Osteoblast (primary cell): ENCODE results near the gene REM2. TPM values are rescaled to one million over a fixed set of nuclear protein-coding genes. Genes with fewer than 3 reads are reported as not detected.

ENCODE experiments used
- DNase-seq: peaks from one replicate; pipeline ENCODE4 v3.0.0; 2011; ENCODE audit warnings: low spot score, mixed read lengths; ENCODE audit not compliant: insufficient read length; ENCODE audit errors: missing footprints
- H2AFZ ChIP-seq: 2 replicates; pipeline ENCODE4 v1.6.0; 2011; ENCODE audit warnings: mild to moderate bottlenecking, low read length
- H3K27ac ChIP-seq: 2 replicates; pipeline ENCODE4 v1.5.1; 2011; ENCODE audit warnings: mild to moderate bottlenecking, low read depth, low read length, moderate library complexity
- H3K27me3 ChIP-seq: 2 replicates; pipeline ENCODE4 v1.6.0; 2012; ENCODE audit warnings: mild to moderate bottlenecking, control low read depth, inconsistent platforms, low read length, moderate library complexity; ENCODE audit not compliant: insufficient read depth
- H3K36me3 ChIP-seq: 2 replicates; pipeline ENCODE4 v1.5.1; 2011; ENCODE audit warnings: mild to moderate bottlenecking, low read length, control low read depth, moderate library complexity; ENCODE audit not compliant: insufficient read depth
- H3K4me1 ChIP-seq: 2 replicates; pipeline ENCODE4 v1.5.1; 2011; ENCODE audit warnings: mild to moderate bottlenecking, low read length, control low read depth, moderate library complexity; ENCODE audit not compliant: insufficient read depth
- H3K4me2 ChIP-seq: 2 replicates; pipeline ENCODE4 v1.6.0; 2011; ENCODE audit warnings: mild to moderate bottlenecking, low read length; ENCODE audit not compliant: insufficient read depth
- H3K4me3 ChIP-seq: fragments of 200-600 bp; sonication (generic); 3 replicates; pipeline ENCODE4 v1.5.1; 2012; ENCODE audit warnings: mild to moderate bottlenecking, low read length, inconsistent platforms; ENCODE audit not compliant: insufficient read depth
- H3K79me2 ChIP-seq: 2 replicates; pipeline ENCODE4 v1.6.0; 2012; ENCODE audit warnings: mild to moderate bottlenecking, low read length, control low read depth, inconsistent platforms; ENCODE audit not compliant: insufficient read depth
- H3K9me3 ChIP-seq: 2 replicates; pipeline ENCODE4 v1.5.1; 2011; ENCODE audit warnings: low read depth, low read length, control low read depth
- H4K20me1 ChIP-seq: 2 replicates; pipeline ENCODE4 v1.6.0; 2012; ENCODE audit warnings: mild to moderate bottlenecking, low read length, control low read depth; ENCODE audit not compliant: insufficient read depth
- total RNA-seq: library from RNA; depleted of rRNA; stranded (reverse); fragments of >200 nt; gene quantifications from 2 replicates; pipeline ENCODE4 v1.2.3, GENCODE V29; 2012
- TF ChIP-seq, protein P1 (sequence below): IDR thresholded peaks from 2 replicates; pipeline ENCODE4 v1.5.1; 2011; ENCODE audit warnings: mild to moderate bottlenecking, low read depth, low read length, moderate library complexity; ENCODE audit errors: extremely low read depth

REM2 gene
- total RNA-seq, 1 donor = 0.36 TPM

- peaks cover 2% of the 10 kb centered on the region for H3K9me3 ChIP-seq
Observed at GRCh38 chr14:22864979-22865378, 18.0 kb upstream of the REM2 start.

GRCh38 chr14:22865424-22866405 lies 17.3 kb upstream of the REM2 start:
- DNase-seq = peak; percentile 47
- Histone ChIP-seq H3K4me2 (no peak overlapping the region), H3K4me3 (no peak overlapping the region), H3K4me1 (peaks cover 4% of the 10 kb centered on the region), H2AFZ (no peak overlapping the region), H3K79me2 (no peaks in the 10 kb centered on the region), H4K20me1 (no peaks in the 10 kb centered on the region), H3K36me3 (no peaks in the 10 kb centered on the region), H3K27ac (no peak overlapping the region), H3K27me3 (no peaks in the 10 kb centered on the region), H3K9me3 (peaks cover 2% of the 10 kb centered on the region)
- TF ChIP-seq, protein P1, sequence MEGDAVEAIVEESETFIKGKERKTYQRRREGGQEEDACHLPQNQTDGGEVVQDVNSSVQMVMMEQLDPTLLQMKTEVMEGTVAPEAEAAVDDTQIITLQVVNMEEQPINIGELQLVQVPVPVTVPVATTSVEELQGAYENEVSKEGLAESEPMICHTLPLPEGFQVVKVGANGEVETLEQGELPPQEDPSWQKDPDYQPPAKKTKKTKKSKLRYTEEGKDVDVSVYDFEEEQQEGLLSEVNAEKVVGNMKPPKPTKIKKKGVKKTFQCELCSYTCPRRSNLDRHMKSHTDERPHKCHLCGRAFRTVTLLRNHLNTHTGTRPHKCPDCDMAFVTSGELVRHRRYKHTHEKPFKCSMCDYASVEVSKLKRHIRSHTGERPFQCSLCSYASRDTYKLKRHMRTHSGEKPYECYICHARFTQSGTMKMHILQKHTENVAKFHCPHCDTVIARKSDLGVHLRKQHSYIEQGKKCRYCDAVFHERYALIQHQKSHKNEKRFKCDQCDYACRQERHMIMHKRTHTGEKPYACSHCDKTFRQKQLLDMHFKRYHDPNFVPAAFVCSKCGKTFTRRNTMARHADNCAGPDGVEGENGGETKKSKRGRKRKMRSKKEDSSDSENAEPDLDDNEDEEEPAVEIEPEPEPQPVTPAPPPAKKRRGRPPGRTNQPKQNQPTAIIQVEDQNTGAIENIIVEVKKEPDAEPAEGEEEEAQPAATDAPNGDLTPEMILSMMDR = peak; percentile 29

More at GRCh38 chr14:22864979-22865378, 18.0 kb upstream of the REM2 start:
- H3K27ac ChIP-seq = no peak overlapping the region
- no peaks in the 10 kb centered on the region for H3K4me1 ChIP-seq
- H3K79me2 ChIP-seq = no peaks in the 10 kb centered on the region
- H4K20me1 ChIP-seq = no peaks in the 10 kb centered on the region
- H2AFZ ChIP-seq = no peak overlapping the region
- no peak overlapping the region for H3K4me2 ChIP-seq
- no peak overlapping the region for H3K4me3 ChIP-seq
- TF ChIP-seq, protein P1 = no peak
- H3K36me3 ChIP-seq = no peaks in the 10 kb centered on the region
- DNase-seq = no peak
- H3K27me3 ChIP-seq = no peaks in the 10 kb centered on the region

DNA sequence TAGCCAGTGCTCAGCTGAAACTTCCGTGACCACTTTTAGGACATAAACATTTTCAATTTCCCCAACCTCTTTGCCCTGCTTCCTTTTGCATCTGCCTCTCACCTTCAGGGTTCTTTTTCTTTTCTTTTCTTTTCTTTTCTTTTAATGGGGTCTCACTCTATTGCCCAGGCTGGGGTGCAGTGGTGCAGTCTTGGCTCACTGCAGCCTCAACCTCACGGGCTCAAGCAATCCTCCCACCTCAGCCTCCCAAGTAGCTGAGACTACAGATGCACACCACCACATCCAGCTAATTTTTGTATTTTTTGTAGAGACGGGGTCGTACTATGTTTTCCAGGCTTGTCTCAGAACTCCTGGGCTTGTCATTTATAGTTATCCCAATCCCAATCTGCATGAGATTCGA lies 16.1 kb upstream of the REM2 start:
- Histone ChIP-seq H3K27me3 (no peaks in the 10 kb centered on the region), H3K36me3 (no peaks in the 10 kb centered on the region), H3K9me3 (no peaks in the 10 kb centered on the region), H3K4me1 (peaks cover 11% of the 10 kb centered on the region), H3K79me2 (no peaks in the 10 kb centered on the region), H2AFZ (no peak overlapping the region), H3K4me3 (no peak overlapping the region), H3K27ac (no peak overlapping the region), H3K4me2 (no peak overlapping the region), H4K20me1 (no peaks in the 10 kb centered on the region)
- no peak for DNase-seq
- TF ChIP-seq, protein P1 = no peak

DNA sequence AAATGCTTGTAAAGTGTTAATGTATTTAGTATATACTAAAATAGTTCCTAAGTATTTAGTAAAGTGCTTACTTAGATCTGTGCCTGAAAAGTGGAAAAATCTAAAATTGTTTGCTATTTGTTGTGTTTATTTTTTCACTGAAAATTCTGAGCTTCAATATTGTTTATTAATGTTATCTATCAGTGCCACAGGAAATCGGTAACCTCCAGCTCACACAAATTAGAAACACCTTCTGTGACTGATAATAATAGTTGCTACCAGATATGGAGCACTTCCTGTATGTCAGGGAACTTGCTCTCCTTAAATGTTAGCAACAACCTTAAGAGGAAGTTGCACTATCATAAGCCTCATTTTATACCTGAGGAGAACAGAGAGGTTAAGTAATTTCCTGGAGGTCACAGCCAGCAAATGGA lies 12.2 kb upstream of the REM2 start:
- H3K27ac ChIP-seq = peak overlapping the region; percentile 92
- peaks cover 30% of the 10 kb centered on the region for H3K79me2 ChIP-seq
- H3K27me3 ChIP-seq = no peaks in the 10 kb centered on the region
- H4K20me1 ChIP-seq = peaks cover 16% of the 10 kb centered on the region
- TF ChIP-seq, protein P1 = no peak
- H3K4me3 ChIP-seq = peak overlapping the region; percentile 91
- H3K36me3 ChIP-seq = peaks cover 21% of the 10 kb centered on the region
- peak overlapping the region; percentile 100 for H3K4me2 ChIP-seq
- peak overlapping the region; percentile 98 for H2AFZ ChIP-seq
- H3K9me3 ChIP-seq = no peaks in the 10 kb centered on the region
- DNase-seq = peak; percentile 31
- H3K4me1 ChIP-seq = peaks cover 21% of the 10 kb centered on the region
